Measurements from ENCODE around the gene ADIPOR1.
A peak's percentile ranks its signal among the peaks of the same experiment; 100 is the strongest.
"Not testable (repeated sequence)": the region's sequence is repeated elsewhere in the genome, so short reads cannot be mapped to it uniquely, and the experiment has no call there.

The ADIPOR1 gene

DNA sequence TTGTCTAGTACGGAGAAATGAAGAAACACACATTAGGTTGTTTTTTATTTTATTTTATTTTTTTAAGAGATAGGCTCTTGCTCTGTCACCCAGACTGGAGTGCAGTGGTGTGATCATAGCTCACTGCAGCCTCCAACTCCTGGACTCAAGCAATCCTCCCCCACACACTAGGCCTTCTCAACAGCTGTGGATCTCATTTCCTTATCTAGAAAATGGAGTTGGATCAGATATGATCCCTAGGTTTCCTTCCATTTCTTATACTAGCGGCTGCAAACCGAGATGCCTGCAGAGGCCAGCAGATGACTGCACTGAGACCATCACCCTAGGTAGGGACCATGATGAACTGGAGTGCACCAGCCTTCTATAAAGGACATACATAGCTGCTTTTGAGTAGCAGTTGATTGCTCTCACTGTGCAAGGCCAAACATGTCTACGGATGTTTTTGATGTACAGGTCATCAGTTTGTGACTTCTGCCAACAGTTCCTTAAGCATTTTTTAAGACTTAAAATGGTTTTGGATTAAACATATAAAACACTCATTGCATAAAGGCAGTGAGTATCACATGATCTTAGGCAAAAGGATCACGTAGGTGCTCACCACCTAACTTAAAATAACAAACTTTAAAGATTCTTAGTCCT is 19.7 kb downstream of the ADIPOR1 start:
- DNase-seq (ENCODE audit: low spot score) = no peak

DNA sequence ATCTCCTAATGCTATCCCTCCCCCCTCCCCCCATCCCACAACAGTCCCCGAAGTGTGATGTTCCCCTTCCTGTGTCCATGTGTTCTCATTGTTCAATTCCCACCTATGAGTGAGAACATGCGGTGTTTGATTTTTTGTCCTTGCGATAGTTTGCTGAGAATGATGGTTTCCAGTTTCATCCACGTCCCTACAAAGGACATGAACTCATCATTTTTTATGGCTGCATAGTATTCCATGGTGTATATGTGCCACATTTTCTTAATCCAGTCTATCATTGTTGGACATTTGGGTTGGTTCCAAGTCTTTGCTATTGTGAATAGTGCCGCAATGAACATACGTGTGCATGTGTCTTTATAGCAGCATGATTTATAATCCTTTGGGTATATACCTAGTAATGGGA is 21.7 kb downstream of the ADIPOR1 start:
- not testable (repeated sequence) for DNase-seq (ENCODE audit: low spot score)

DNA sequence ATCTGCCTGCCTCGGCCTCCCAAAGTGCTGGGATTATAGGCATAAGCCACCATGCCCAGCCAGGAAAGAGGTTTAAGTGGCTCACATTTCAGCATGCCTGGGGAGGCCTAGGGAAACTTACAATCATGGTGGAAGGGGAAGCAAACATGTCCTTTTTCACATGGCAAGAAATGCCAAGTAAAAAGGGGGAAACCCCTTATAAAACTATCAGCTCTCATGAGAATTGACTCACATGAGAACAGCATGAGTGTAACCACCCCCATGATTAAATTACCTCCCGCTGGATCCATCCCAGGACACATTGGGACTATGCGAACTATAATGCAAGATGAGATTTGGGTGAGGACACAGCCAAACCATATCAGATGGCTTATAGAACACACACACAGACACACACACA is 22.3 kb downstream of the ADIPOR1 start:
- DNase-seq (ENCODE audit: low spot score) = no peak

DNA sequence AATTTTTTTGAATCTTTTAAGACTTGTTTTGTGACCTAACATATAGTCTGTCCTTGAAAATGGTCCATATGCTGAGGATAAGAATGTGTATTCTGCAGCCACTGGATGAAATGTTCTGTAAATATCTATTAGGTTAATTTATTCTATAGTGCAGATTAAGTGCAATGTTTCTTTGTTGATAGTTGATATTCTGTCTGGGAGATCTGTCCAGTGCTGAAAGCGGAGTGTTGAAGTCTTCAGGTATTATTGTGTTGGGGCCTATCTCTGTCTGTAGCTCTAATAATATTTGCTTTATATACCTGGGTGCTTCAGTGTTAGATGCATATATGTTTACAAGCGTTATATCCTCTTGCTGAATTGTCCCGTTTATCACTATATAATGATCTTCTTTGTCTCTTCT is 23.4 kb downstream of the ADIPOR1 start:
- DNase-seq (ENCODE audit: low spot score) = no peak

DNA sequence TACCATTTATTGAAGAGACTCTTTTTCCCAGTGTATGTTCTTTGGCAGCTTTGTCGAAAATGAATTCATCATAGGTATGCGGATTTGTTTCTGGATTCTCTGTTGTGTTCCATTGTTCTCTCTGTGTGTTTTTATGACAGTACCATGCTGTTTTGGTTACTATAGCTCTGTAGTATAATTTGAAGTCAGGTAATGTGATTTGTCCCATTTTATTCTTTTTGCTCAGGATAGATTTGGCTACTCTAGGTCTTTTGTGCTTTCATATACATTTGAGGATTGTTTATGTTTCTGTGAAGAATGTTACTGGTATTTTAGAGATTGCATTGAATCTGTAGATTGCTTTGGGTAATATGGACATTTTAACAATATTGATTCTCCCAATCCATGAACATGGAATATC is 25.6 kb downstream of the ADIPOR1 start:
- no peak for DNase-seq (ENCODE audit: low spot score)

DNA sequence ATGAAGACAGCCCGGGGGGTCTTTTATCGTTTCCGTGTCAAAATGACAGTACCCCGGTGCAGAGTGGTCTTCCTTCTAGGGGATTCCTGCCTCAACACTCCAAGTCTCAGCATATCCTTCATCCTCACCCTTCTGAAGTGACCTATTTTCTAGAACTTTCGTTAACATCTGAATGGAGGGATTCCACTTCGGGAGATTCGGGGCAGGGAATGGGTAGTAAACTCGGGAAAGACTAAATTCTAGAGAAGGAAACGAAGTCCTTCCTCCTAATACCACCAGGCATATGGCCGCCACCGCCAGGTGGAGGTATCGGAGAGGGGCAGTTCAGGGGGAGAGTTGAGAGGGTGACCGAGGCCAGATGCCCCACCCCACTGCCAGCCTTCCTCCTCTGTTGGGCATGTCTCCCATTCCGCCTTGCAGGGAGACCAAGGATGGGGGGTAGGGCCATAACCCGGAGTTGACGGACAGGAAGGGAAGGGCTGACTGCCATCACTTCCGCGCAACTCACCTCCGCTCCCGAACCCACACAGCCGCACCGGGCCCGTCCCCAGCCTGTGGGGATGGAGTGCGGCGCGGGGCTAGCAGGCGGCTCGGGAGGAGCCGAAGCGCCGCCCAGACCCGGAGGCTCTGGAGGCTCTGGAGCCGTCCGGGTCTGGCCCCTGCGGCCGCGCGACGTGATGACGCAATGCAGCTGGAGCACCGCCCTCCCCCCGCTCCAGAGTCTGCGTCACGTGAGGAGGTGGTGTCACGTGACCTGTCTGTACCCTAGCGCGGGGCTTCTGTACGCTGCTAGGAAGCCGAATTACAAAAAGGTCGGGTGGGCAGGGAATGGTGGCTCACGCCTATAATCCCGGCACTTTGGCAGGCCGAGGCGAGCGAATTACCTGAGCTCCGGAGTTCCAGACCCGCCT is 31.3 kb downstream of the ADIPOR1 start, which contains the start of gene KLHL12:
TSS of gene KLHL12 (minus strand) at position 654 of the 911 bp plus-strand sequence. CDS start 2,072 bp downstream, outside the sequence.
- peak; percentile 95 for DNase-seq (ENCODE audit: low spot score)

DNA sequence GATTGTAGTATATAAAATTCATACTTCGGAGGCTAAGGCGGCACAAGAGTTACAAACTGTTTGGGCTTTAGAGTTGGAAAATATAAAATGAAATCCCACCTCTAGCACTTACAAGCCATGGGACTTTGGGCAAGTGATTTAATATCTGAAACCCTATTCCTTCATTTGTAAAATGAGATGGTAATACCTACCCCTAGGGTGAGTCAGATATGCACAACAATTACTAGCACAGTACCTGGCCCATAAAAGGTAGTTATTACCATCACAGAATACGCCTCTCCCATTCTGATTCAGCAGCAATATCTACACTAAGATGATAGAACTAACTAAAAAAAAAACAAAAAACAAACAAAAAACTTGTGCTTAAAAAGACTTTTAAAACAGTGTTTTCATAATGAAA is 34.6 kb downstream of the ADIPOR1 start:
- no peak for DNase-seq (ENCODE audit: low spot score)

DNA sequence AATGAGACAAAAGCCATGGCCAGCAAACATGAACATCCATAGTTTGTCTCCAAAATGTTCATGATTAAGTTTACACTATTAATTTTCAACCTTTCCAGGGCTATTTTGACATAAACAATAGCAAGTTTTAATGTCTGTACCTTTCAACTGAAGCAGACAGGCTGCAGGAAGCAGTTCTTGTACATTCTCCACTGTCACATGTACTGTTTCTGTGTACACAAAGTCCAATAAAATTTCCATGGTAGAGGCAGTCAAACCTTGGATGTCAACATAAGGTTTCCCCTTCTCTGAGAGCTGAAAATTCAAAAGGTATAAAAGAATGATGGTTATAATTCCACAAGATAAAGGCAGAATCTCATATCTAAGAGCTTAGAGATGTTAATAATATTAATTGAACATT is 38.5 kb downstream of the ADIPOR1 start:
- DNase-seq (ENCODE audit: low spot score) = no peak

DNA sequence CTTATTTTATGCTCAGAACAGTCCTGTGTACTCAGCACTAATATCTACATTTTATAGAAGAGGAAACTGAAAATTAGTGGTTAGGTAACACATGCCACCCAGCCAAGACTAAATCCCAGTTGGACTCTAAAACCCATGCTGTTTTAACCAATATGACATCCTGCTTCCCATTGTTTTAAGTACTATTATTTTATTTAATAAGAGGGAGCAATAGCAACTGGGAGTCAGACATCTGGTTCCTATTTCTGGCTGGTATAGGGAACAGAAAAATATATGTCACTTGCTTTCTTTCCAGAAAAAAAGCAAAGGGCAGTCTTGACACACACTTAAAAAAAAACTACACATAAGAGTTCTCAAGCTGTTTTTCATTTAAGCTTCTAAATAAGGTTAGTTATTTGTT is 43.0 kb downstream of the ADIPOR1 start:
- no peak for DNase-seq (ENCODE audit: low spot score)

DNA sequence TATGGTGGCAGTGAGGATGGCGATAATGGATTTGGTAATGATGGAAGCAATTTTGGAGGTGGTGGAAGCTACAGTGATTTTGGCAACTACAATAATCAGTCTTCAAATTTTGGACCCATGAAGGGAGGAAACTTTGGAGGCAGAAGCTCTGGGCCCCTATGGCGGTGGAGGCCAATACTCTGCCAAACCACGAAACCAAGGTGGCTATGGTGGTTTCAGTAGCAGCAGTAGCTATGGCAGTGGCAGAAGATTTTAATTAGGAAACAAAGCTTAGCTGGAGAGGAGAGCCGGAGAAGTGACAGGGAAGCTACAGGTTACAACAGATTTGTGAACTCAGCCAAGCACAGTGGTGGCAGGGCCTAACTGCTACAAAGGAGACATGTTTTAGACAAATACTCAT is 45.6 kb downstream of the ADIPOR1 start:
- not testable (repeated sequence) for DNase-seq (ENCODE audit: low spot score)

DNA sequence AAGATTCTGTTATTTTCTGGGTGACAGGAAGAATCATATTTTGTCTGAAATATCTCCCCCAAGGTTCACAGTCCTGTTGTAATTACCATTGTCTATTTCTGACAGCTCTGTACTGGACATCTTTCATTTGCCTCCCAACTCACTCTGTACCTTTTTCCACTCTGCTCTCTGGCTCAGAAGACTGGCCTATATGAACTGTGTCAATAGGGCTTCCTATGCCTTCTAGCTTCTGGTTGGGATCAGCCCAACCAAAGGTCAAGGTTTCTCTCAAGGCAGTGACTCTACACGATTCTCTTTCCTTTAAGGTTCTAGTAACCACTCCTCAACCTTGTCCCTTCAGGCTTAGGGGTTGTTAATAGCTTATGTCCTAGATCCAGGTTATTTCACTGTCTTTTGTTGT is 48.6 kb downstream of the ADIPOR1 start:
- DNase-seq (ENCODE audit: low spot score) = no peak

DNA sequence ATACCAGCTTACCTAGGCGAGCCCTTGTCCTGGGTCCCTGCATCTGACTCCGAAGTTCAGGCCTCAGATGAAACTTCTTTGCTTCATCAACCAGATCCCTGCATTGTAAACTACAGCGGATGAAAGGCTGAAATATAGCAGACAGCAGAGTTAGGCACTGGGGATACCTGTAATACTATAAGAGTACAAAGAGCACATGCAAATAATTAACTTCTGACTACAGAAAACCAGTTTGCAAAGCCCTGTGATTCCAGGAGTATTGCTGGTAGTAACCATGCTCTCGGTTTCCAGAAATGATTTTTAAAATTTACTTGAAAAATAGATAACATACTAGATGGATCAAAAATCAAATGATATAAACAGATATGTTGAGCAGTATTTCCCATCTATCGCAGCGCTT is 49.1 kb downstream of the ADIPOR1 start:
- DNase-seq (ENCODE audit: low spot score) = no peak

DNA sequence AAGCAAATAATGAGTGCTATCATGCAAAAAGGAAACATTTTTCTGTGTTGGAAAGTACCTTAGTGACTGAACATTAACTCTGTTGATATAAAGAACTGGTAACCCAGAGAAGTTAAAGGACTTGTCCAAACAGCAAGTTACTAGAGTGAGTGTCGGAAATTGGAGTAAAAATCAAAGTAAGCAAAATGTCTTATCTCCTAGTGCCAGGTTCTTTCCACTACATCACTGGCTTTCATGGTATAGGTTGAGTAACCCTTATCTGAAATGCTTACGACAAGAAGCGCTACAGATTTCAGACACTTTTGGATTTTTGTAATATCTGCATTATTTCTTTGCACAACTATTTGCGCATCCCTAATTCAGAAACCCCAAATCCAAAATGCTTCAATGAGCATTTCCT is 52.8 kb downstream of the ADIPOR1 start:
- no peak for DNase-seq (ENCODE audit: low spot score)

DNA sequence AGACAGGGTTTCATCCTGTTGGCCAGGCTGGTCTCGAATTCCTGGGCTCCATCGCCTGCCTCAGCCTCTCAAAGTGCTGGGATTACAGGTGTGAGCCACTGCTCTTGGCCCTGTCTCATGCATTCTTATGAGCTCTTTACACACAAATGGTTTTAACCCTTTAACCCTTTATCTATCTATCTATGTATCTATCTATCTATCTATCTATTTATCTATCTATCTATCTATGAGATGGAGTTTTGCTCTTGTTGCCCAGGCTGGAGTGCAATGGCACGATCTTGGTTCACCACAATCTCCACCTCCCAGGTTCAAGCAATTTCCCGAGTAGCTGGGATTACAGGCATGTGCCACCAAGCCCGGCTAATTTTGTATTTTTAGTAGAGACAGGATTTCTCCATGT is 54.3 kb downstream of the ADIPOR1 start:
- DNase-seq (ENCODE audit: low spot score) = not testable (repeated sequence)

DNA sequence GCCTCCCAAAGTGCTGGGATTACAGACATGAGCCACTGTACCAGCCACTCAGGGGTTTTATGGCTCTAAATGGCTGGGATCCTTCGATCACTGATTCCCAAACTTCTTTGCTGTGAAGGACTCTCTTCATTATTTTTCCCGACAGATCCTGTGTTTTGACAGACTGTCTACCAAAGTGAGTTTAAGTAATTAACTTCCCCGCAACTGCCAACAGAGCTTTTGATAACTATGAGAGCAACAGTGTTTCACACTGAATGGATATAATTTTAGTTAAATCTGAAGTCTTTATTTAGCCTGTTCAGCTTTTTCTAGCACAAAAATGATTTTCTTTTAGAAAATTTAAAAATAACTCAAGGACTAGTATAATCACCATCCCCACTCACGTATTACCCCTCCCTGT is 56.6 kb downstream of the ADIPOR1 start:
- DNase-seq (ENCODE audit: low spot score) = no peak

DNA sequence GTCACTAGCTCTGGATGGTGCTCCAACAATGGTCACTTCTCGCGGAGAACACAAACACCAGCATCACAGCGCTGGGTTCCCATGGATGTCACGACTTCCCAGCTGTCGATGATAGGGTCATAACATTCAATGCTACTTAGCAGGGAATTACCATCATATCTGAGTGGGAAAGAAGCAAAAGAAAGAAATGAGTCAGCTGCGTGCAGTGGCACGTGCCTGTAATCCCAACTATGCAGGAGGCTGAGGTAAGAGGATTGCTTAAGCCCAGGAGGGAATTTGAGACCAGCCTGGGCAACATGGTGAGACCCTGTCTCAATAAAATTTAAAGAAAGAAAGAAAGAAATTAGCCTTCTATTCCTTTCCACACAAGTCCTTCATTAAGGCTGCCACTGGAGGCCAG is 65.6 kb downstream of the ADIPOR1 start:
- no peak for DNase-seq (ENCODE audit: low spot score)
